HCEC 1CT (cell line): ENCODE data around the gene RPL22.
A peak's percentile ranks its signal among the peaks of the same experiment; 100 is the strongest.
"Not testable (repeated sequence)": the region's sequence is repeated elsewhere in the genome, so short reads cannot be mapped to it uniquely, and the experiment has no call there.

ENCODE experiments used
- DNase-seq: peaks from one replicate; pipeline ENCODE4 v3.0.0-alpha.2; 2017

RPL22 gene

DNA sequence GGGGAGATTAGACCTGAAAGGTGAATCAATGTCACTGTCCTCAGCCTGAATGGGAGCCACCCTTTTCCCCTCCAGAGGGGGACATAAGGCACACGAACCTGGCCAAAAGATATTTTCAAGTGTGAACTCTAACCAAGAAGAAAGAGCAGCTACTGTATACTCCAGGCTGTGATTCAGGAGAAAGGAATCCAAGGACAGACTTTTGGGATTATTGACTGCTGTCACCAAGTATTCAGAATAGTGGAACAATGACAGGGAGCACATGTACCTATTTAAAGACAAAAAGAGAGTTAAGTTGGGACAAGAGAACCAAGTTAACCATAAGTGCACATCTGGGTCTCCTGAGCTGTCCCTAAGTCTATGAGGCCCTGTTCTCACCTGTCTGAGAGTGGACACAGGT, 34.0 kb upstream of the RPL22 start:
- no peak for DNase-seq

- DNase-seq: no peak
Measured at GRCh38 chr1:6225651-6226050, 26.3 kb upstream of the RPL22 start.

DNA sequence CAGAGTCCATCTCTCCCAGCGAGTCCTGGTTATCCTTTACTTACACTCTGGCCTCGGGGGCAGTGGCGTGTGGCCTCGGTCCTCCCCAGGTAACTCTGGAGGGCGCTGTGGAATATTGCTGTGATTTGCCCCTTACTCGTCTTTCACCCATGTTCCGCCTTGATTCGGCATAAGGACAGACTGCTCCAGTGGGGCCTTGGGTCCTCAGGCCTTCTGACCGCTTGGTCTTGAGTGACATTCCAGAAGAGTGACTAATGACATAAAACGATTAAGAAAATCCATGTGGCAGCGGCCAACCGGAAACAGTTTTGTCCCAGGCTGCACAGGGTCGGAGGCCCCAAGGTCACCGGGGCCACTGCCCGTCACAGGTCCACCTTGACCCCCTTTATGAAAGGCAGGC, 25.3 kb upstream of the RPL22 start:
- DNase-seq: no peak

DNA sequence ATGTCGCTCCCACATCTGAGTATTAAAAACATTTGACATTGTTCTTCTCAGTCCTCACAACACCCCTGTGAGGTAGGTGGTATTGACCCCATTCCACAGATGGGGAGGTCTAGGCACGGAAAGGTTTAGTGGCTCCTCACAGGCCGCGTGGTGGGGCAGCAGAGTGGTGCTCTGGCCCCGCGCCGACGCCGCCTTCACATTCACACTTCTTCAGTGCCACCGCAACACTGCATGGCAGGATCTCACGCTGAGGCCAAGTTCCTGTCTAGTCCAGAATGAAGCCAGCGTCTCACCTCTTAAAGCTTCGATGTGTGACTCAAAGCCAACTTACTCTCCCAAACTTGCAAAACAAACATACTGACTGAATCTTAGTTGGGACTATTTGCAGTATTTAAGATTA, 24.2 kb upstream of the RPL22 start:
- no peak for DNase-seq

- no peak for DNase-seq
Measured at GRCh38 chr1:6222636-6223035, 23.2 kb upstream of the RPL22 start.

- DNase-seq: no peak
Measured at GRCh38 chr1:6221210-6221784, 21.9 kb upstream of the RPL22 start.

DNA sequence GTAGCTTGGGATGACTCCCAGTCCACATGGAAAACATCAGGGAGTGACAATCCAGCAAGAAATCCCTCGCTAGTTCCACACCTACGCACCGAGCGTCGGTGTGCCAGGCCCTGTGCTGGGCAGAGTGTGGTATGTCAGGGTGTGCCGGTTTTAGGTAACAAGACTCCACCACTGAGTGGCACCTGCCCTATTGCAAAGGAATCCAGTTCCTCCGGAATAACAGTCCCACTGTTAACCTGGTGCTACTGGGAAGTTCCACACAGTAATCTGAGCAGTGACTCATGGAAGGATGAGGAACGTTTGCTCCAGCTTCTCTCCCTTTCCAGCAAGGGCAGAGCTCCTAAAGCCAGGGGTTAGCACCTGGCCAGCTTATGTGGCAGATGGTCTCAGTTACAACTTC, 20.8 kb upstream of the RPL22 start:
- no peak for DNase-seq

- not testable (repeated sequence) for DNase-seq
Measured at GRCh38 chr1:6219641-6220040, 20.2 kb upstream of the RPL22 start.

- no peak for DNase-seq
Measured at GRCh38 chr1:6218375-6219164, 19.2 kb upstream of the RPL22 start.

GRCh38 chr1:6212193-6212959, 13.0 kb upstream of the RPL22 start:
- no peak for DNase-seq

GRCh38 chr1:6211731-6212130, 12.3 kb upstream of the RPL22 start:
- DNase-seq: no peak

DNA sequence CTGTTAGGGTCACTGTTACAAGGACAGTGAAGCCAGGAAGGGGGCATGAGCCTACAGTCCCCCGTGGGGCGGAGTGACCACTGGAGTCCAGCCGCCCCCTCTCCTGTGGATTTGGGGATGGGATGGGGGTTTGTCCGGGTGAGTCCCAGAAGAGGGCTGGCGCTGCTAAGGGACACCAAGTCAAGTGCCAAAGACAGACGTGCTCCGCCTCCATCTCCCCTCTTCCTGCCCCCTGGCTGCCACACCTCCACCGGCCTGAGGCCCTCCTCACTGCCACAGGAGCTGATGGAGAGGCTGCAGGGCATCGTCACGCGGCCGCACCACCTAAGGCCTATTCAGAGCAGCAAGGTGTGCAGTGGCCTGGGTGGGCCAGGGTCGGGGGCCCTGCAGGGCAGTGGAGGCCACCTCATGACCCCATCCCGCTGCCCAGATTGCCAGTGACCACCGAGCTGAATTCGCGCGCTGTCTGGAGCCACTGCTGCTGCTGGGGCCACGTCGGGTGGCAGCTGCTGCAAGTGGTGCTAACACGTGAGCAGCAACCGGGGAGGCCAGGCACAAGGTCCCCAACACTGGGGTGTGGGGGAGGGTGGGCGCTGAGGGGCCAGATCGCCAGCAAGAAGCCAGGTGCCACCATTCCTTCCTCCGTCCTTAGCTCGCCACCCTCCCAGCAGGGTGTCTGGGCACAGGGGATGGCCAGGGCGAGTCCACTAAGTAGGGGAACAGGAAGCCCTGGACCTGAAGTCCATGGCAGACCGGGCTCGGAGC, 11.4 kb upstream of the RPL22 start:
- no peak for DNase-seq

DNA sequence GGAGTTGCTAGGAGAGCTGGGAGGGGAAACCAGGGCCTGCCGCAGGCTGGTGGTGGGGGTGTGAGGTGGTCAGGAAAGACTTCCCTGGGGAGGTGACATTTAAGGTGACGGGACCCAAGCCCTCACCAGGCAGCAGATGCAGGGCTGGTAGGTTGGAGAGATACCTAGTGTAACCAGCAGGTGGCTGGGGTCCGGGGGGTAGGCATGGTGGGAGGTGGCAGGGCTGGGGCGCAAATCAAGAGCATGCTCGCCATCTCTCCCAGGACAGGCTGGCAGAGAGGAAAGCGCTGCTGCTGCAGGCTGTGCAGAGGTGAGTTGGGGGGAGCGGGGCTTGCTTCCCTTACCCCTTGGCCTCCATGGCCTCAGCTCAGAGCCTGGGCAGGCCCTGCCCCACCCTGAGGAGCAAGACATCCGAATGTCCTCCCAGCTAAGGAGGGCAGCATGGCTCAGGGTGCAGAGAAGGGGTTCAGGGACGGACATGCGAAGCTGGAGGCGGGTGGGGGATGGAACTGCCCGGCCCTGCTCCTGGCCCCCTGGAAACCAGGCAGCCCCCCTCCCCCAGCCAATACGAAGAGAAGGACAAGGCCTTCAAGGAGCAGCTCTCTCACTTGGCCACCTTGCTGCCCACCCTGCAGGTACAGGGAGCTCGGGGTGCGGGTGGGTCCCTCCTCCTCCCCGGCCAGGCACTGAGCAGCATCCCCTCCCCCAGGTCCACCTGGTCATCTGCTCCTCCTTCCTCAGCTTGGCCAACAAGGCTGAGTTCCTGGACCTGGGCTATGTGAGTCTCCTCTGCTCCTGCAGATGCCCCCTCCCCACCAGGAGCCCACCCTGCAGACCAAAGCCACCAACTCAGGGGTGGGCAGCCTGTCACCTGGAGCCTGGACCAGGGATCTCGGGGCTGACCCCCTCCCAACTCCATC, 10.5 kb upstream of the RPL22 start:
- DNase-seq: no peak

- DNase-seq: no peak
Measured at GRCh38 chr1:6208723-6209660, 9.6 kb upstream of the RPL22 start.

- no peak for DNase-seq
Measured at GRCh38 chr1:6207921-6208320, 8.5 kb upstream of the RPL22 start.

- DNase-seq: no peak
Measured at GRCh38 chr1:6207075-6207885, 7.9 kb upstream of the RPL22 start.

- DNase-seq: no peak
Measured at GRCh38 chr1:6206520-6206855, 7.1 kb upstream of the RPL22 start.

DNA sequence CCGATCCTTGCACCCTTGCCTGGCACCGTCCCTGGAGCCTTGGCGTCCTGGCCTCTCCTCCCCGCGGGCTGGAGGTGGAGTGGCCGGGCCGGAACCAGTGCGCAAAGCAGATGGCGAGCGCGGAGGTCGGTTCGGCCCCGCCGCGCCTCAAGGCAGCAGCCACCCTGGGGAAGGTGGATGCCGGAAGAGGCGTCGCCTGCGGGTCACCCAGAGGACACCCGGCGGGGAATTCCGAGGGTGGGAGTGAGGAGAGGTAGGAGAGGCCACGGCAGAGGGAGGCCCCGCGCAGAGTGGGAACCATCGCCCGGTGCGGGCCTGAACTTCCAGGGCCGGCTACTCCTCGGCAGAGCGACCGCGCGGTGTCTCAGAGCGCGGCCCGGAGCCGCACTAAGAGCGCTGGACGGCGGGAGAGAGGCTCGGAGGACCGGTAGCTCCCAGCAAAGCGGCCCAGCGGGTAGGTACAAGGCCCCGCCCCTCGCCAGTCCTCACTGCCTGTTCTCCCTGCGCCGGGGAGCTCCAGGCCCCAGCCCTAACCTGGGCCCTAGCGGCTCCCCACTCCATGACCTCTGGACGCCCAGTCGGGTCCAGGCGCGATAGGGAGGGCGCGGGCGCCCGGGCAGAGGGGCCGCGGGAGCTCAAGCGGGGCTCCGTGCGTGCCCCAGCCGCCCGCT, 6.6 kb upstream of the RPL22 start, which contains the start of gene RNF207:
Gene RNF207 (plus strand): TSS at position 271 of the 671 bp plus-strand sequence. CDS start 417 bp downstream, outside the sequence.
- DNase-seq: peak; percentile 23

GRCh38 chr1:6202256-6202655, 2.9 kb upstream of the RPL22 start:
- DNase-seq: no peak
